ELF-1 (cell line): ENCODE results near the gene STAC3.

Experiments
- DNase-seq: peaks from one replicate; pipeline ENCODE4 v3.0.0-alpha.2; 2016; ENCODE audit warnings: low read depth, low spot score

STAC3 gene

GRCh38 chr12:57194253-57194652 is 56.7 kb downstream of the STAC3 start:
- no peak for DNase-seq

GRCh38 chr12:57193706-57194245 is 57.2 kb downstream of the STAC3 start:
- no peak for DNase-seq
